Measurements from ENCODE around the gene ZNF71. TPM values are rescaled to one million over a fixed set of nuclear protein-coding genes. Genes with fewer than 3 reads are reported as not detected.

Gene ZNF71
- total RNA-seq, 6 experiments from 2014 or later: 0.90 to 2.8 (median 1.5) TPM

GRCh38 chr19:56622374-56622773 is 27.3 kb downstream of the ZNF71 start:
- Histone ChIP-seq H3K4me1 (no peaks in the 10 kb centered on the region), H3K4me3 (no peak overlapping the region), H3K9me3 (peaks cover 0 to 8% (median 0%) of the 10 kb centered on the region in 4 donors), H3K36me3 (peaks cover 0 to 10% (median 0%) of the 10 kb centered on the region in 4 donors), H3K27me3 (no peaks in the 10 kb centered on the region), H3K27ac (no peak overlapping the region)
- ATAC-seq (no peak), DNase-seq (no peak)
- intact Hi-C loops (cut with DNase I): no loop called here
- no peak for TF ChIP-seq POLR2A (IDR thresholded peaks at IDR 0.05)
- no peak for TF ChIP-seq CTCF (IDR thresholded peaks at IDR 0.05)
- 93% methylated on average over 10 of the region's 37 CpGs for WGBS (ENCODE audit: insufficient coverage, low coverage, low lambda C conversion rate, missing lambda C conversion rate)

- TF ChIP-seq POLR2A (IDR thresholded peaks at IDR 0.05) (no peak), CTCF (IDR thresholded peaks at IDR 0.05) (no peak)
- ATAC-seq: no peak
- 73% methylated on average over 6 of the region's 9 CpGs for WGBS (ENCODE audit: insufficient coverage, low coverage, low lambda C conversion rate, missing lambda C conversion rate)
- peaks cover 0 to 8% (median 0%) of the 10 kb centered on the region in 4 donors for H3K36me3 ChIP-seq
- H3K27me3 ChIP-seq: no peaks in the 10 kb centered on the region
- no peak for DNase-seq
- intact Hi-C loops (cut with DNase I): no loop called here
- no peak overlapping the region for H3K4me3 ChIP-seq
- no peak overlapping the region for H3K27ac ChIP-seq
- H3K9me3 ChIP-seq: peaks cover 0 to 8% (median 0%) of the 10 kb centered on the region in 4 donors
- no peaks in the 10 kb centered on the region for H3K4me1 ChIP-seq
Observed at GRCh38 chr19:56623006-56623405, 27.9 kb downstream of the ZNF71 start.

GRCh38 chr19:56625708-56626107 is 30.6 kb downstream of the ZNF71 start:
- DNase-seq: no peak
- no peak overlapping the region for H3K4me3 ChIP-seq
- H3K27ac ChIP-seq: no peak overlapping the region
- ATAC-seq: no peak
- H3K27me3 ChIP-seq: no peaks in the 10 kb centered on the region
- intact Hi-C loops (cut with DNase I): no loop called here
- 94% methylated on average over 6 of the region's 9 CpGs for WGBS (ENCODE audit: insufficient coverage, low coverage, low lambda C conversion rate, missing lambda C conversion rate)
- H3K4me1 ChIP-seq: no peaks in the 10 kb centered on the region
- no peak for TF ChIP-seq POLR2A (IDR thresholded peaks at IDR 0.05)
- no peak for TF ChIP-seq CTCF (IDR thresholded peaks at IDR 0.05)
- peaks cover 0 to 8% (median 0%) of the 10 kb centered on the region in 4 donors for H3K36me3 ChIP-seq
- peaks cover 0 to 8% (median 0%) of the 10 kb centered on the region in 4 donors for H3K9me3 ChIP-seq

GRCh38 chr19:56633021-56633420 is 37.9 kb downstream of the ZNF71 start:
- H3K4me1 ChIP-seq: no peaks in the 10 kb centered on the region
- DNase-seq: no peak
- H3K27me3 ChIP-seq: no peaks in the 10 kb centered on the region
- H3K36me3 ChIP-seq: no peaks in the 10 kb centered on the region
- no peak for ATAC-seq
- WGBS (ENCODE audit: insufficient coverage, low coverage, low lambda C conversion rate, missing lambda C conversion rate): 19% methylated on average over 1 of the region's 1 CpG
- TF ChIP-seq CTCF (IDR thresholded peaks at IDR 0.05) (no peak), POLR2A (IDR thresholded peaks at IDR 0.05) (no peak)
- no peak overlapping the region for H3K27ac ChIP-seq
- peaks cover 0 to 8% (median 0%) of the 10 kb centered on the region in 4 donors for H3K9me3 ChIP-seq
- intact Hi-C loops (cut with DNase I): no loop called here
- no peak overlapping the region for H3K4me3 ChIP-seq
